Activated CD8-positive, alpha-beta memory T cell treated with anti-CD3 and anti-CD28 coated beads for 36 hours (primary cell): Measurements from ENCODE around the gene CCDC86. TPM values are rescaled to one million over a fixed set of nuclear protein-coding genes. Genes with fewer than 3 reads are reported as not detected.
"Not testable (repeated sequence)": the region's sequence is repeated elsewhere in the genome, so short reads cannot be mapped to it uniquely, and the experiment has no call there.

Experiments
- CTCF ChIA-PET: fragments of 350-600 bp; sonication (Branson Sonifier 250); formaldehyde crosslinking; loops from one replicate; lab custom pipeline; 2021; ENCODE audit warnings: antibody characterized with exemption; lab: Charles Lee
- POLR2A ChIA-PET: fragments of 350-600 bp; sonication (Branson Sonifier 250); formaldehyde crosslinking; loops from one replicate; lab custom pipeline; 2021; ENCODE audit warnings: antibody characterized with exemption; lab: Charles Lee
- total RNA-seq, 2 experiments: library from RNA; stranded (reverse); gene quantifications; one replicate each; pipeline ENCODE4 v1.2.3, GENCODE V29; 2021

The CCDC86 gene, protein sequence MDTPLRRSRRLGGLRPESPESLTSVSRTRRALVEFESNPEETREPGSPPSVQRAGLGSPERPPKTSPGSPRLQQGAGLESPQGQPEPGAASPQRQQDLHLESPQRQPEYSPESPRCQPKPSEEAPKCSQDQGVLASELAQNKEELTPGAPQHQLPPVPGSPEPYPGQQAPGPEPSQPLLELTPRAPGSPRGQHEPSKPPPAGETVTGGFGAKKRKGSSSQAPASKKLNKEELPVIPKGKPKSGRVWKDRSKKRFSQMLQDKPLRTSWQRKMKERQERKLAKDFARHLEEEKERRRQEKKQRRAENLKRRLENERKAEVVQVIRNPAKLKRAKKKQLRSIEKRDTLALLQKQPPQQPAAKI
- 100 to 1,000 TPM; 107 to 110 TPM for total RNA-seq

DNA sequence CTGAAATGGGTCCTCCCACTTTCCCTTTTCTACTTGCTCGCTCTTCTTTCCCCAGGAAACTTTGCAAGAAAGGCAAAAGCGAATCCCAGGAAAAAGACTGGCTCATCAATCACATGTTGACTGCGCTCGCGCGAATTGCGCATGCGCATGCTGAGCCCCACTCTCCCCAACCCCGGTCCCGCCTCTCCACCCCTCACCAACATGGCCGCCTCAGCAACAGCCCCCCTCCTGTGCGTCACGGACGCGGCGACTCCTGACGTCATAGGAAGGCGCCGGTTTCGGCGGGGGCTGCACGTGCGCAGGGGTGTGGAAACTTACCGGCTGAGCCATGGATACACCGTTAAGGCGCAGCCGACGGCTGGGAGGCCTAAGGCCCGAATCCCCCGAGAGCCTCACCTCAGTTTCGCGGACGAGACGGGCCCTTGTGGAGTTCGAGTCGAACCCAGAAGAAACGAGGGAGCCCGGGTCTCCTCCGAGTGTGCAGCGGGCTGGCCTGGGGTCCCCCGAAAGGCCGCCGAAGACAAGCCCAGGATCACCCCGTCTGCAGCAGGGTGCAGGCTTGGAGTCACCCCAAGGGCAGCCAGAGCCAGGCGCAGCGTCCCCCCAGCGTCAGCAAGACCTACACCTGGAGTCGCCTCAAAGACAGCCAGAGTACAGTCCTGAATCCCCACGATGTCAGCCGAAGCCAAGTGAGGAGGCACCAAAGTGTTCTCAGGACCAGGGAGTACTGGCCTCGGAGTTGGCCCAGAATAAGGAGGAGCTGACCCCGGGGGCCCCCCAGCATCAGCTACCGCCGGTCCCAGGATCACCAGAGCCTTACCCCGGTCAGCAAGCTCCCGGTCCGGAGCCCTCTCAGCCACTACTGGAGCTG lies at the start of gene CCDC86:
Gene CCDC86, plus strand, starts transcription at position 317 of the 871 bp plus-strand sequence. Its CDS starts 12 bp downstream, at position 329.
- POLR2A ChIA-PET: interaction anchor here (0.6 to 1.4 kb wide), 3 partner anchors 9 to 322 kb away, joined by 3 to 7 read pairs (median 3); no protein-coding TSS in a partner anchor
- CTCF ChIA-PET: interaction anchor here (0.8 to 1.4 kb wide), 2 partner anchors 11 to 62 kb away, joined by 3 to 9 read pairs; no protein-coding TSS in a partner anchor

DNA sequence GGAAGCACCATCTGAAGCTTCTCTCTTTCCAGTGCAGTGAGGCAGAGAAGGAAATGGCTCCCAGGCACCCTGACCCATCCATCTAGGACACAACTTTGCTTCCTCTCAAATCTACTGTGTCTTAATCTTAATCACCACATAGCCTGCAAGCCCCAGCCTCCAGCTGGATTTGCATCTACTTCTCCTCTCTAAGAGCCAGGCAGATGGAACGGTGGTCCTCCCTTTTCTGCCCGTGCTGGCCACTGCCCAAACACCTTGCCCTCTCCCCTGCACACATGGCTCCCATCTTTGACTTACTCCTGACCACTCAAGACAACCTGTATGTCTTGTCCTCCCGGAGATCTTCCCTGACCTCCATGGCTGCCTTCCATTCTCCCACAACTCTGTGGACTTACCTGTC lies 49.4 kb upstream of the CCDC86 start:
- ChIA-PET POLR2A (no interaction called here), CTCF (no interaction called here)

DNA sequence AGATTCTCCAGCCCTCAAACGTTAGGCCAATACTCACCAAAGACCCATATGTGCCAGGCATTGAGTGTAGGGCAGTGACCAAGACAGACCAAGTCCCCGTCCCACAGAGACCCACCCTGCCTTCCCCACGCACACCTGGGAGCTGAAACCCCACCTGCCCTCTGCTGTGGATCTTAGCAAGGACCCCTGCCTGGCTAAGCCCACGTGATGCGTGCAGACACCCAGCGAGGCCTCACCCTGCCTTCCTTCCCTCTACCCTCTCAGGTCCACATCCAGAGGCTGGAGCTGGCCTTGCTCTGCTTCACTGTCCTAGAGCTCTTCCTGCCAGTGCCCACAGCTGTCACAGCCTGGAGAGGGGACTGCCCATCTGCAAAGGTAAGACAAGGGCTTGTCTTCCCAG lies 46.6 kb upstream of the CCDC86 start:
- CTCF ChIA-PET: no interaction called here
- POLR2A ChIA-PET: no interaction called here

DNA sequence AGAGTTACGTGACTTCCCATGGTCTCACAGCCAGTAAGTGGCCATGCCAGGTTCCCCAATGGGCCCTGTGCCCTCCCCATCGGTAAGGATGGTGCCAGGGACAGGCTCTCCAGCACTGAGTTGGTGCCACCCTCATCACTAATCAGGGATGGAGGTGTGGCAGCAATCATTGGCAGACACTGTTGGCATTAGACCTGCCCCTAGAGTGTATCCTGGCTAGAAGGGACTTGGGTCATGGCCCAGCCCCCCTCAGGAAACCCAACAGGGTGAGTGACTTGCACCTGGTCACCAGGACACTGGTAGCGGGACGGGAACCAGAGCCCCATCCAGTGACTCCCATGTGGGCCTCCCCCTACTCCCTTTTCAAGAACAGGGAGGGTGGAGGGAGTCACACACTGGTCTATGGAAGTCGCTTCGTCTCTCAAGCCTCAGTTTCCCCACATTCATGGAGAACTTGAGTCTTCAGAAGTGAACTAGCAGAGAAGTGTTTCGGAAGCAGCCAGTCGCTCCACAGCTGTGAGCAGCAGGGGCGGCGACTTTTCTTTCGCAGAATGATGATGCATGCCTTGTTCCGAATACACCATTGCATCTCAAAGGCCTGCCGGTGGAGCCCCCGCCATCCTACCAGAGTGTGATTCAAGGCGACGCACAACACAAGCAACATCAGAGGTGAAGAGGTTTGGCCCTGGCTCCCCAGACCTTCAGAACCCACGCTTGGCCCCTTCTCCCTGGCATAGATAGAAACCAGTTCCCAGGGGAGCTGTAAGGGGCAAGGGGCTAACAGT lies 43.9 kb upstream of the CCDC86 start:
- CTCF ChIA-PET: no interaction called here

DNA sequence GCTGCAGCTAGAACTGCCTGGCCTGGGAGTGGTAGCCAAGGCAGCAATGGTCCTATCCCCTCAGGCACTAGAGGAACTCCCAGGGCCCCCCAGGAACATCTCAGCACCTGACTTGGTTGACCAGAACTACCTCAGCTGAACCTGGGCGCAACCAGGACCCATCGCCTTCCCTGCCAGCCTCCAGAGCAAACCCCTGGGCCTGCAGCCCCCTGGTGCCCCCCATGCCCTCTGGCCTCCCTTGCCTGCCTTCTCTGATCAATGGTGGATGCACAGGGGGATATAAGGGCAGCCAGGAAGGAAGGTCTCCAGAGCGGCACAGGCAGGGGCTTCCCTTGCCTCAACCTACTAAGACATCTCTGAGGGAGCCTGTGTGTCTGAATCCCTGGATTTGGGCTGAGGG lies 43.3 kb upstream of the CCDC86 start:
- ChIA-PET POLR2A (no interaction called here), CTCF (no interaction called here)

More for the DNA sequence above, 43.9 kb upstream of the CCDC86 start:
- POLR2A ChIA-PET: no interaction called here

DNA sequence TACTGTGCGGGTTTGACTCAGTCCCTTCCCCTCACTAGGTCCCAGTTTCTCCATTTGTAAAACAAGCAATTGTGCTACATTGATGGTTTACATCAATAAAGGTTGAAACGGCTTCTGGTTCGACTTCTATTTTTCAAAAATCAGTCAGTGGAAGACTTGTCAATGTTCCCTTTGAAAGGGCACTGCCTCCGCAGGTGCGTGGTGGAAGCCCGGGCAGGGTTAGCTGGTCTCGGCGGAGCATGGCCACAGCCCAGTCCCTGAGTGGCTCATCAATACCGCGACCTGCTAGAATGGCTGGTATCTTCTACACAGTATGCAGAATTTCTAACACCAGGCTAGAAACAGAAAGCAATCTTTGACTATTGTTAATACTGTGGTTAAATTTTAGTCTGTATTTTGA lies 40.7 kb upstream of the CCDC86 start:
- ChIA-PET POLR2A (no interaction called here), CTCF (no interaction called here)

DNA sequence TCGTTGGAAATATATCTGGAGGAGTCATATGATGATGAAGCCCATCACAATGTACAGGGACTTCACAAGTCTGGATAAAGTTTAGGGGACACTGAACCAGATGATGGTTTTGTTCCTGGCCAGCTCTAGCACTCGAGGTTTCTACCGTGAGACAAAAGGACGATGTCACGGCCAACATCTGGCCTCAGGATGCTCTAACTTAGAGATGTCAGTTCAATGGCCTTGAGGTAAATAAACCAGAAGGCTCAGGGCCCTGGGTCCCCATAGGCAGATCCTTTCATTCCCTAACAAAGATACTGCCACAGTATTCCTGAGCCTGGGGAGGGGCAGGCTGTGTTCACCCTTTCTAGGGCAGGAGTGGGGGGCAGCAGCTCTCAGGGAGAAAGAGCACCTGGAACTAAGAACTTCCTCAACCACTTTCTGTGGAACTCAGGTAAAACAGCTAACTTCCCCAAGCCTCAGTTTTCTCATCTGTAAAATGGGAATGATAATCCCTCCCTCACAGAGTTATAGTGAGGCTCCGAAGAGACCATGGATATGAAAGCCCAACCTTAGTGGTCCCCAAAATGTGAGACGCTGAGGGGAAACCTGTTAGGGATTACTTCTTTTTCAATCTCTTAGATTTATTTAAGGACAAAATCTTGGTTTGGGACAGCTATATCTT lies 38.5 kb upstream of the CCDC86 start:
- ChIA-PET CTCF (no interaction called here), POLR2A (no interaction called here)

DNA sequence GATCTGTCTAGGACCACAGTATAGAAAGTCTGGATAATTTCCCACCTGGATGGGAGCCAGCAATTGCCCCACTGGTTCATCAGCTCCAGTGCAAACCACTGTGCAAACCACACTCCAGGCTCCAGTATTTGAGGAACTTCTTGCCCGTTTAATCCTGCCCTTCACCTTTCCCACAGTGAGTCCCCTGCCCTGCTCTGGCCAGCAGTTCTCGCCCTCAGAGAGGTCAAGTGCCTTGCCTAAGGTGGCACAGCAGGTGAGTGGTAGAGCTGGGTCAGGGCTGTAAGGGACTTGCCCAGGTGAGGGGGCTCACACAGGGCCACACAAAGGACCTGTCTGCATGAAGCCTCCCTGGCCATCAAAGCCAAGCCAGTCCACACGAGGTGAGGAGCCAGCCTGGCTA lies 32.7 kb upstream of the CCDC86 start:
- POLR2A ChIA-PET: no interaction called here
- CTCF ChIA-PET: interaction anchor here (0.9 kb wide), 1 partner anchor 22 kb away, joined by 4 read pairs; no protein-coding TSS in a partner anchor

DNA sequence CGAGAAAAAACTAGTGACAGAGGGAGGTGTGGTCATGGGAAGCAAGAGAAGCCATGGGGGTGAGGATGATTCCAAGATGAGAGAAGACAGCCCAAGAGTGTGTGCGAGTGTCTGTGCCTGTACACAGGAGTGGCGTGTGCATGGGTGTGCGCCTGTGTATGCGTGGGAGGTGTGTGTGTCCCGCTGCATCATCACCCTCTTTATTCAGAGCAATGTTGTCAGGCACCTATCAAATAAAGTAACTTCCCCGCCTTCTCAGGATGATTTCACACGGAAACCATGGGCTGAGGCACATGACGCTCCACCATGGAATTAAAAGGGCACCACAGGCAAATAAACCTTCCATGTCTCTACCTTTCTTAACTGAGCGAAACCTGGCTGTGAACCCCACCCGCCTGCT lies 32.2 kb upstream of the CCDC86 start:
- ChIA-PET POLR2A (no interaction called here), CTCF (interaction anchor here (0.9 kb wide), 1 partner anchor 23 kb away, joined by 4 read pairs; no protein-coding TSS in a partner anchor)

DNA sequence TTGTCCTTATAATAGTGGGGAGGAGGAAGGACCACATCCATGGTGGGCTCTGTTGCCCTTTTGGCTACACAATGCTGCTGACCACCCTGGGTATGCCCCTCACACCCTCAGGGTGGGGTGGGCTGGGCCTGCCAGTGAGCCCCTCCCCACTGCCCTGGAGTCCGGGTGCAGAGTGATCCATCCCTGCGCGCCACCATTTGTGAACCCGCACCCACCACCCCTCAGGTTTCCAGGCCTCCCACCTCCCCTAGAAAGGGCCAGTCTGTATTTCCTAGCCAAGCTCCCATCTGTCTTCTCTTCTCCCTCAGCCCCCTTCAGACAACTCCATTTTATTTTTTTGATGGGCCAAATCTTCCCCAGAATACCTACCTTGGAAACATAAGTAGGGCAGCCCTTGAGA lies 31.8 kb upstream of the CCDC86 start:
- ChIA-PET POLR2A (no interaction called here), CTCF (no interaction called here)

DNA sequence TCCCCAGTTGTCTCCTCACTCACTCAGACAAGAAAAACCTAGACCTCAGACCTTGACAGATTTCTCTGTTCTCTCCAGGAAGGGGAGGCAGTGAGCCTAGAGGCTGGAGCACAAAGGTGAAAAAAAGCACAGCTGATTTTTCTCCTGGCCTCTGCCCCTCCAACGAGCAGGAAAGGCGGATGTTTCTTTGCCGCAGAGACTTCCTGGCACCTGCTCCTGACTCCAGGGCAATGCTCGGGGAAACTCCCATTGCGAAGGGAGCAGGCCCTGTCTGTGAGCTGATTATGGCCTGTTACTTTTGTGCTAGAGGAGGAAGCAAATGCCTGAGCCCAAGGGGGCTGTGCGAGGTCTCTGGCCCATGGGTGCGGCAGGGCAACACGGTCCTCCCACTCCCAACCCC lies 31.3 kb upstream of the CCDC86 start:
- ChIA-PET POLR2A (no interaction called here), CTCF (no interaction called here)

DNA sequence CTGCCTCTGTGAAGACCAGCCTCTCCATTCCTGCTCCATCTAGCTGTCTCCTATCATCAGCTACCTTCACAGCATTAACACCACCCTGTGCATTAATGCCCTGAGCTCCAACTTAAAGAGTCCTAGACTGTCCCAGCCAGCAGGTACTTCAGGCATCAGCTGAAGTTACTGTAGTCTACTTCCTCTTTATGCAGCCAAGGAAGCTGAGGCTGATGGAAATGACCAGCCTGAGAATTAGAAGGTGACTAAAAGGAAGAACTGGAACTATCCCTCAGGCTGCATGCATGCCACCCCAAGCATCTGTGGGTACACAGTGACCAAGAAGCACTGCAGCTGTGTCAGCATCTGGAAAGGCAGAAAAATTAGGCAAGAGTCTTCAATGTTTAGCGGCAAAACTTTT lies 28.6 kb upstream of the CCDC86 start:
- POLR2A ChIA-PET: no interaction called here
- CTCF ChIA-PET: no interaction called here

DNA sequence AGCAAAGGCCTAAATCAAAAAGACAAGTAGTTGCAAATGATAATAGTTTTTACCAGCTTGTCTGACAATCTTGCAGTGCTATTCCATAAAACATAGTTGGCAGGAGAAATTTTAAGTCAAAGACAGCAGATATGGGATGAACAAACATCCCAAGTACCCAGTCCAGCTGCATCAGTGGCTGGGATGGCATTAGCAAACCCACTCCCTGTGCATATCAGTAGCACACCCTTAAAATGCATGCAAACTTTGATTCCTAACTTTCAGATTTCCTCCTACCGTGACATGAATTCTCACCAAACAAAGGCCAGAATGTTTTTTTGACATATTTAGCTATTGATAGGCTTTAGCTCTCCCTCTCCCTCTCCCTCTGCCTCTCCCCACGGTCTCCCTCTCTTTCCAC lies 27.8 kb upstream of the CCDC86 start:
- CTCF ChIA-PET: no interaction called here
- POLR2A ChIA-PET: no interaction called here

DNA sequence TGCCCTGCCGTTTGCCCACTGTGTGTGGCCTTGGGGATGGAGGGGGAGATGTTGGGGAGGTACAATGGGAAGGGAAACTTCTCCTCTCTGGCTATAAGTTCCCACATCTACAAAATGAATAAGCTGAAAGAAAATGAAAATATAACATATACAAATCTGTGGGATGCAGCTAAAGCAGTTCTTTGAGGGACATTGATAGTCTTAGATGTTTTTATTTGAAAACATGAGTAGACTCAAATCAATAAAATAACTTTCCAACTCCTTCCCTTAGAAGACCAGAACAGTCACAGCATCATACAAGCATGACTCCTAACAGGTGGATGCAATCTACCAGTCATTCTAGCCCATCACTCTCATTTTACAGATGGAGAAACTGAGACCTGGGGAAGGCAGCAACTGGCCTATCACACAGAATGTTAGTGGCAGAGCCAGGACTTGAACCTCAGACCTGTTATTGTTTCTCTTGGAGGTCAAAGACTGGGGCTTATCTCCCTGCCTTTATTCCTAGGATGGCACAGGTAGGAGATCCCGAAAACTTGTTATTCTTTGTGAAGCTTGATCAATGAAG lies 25.2 kb upstream of the CCDC86 start:
- POLR2A ChIA-PET: no interaction called here
- CTCF ChIA-PET: no interaction called here

DNA sequence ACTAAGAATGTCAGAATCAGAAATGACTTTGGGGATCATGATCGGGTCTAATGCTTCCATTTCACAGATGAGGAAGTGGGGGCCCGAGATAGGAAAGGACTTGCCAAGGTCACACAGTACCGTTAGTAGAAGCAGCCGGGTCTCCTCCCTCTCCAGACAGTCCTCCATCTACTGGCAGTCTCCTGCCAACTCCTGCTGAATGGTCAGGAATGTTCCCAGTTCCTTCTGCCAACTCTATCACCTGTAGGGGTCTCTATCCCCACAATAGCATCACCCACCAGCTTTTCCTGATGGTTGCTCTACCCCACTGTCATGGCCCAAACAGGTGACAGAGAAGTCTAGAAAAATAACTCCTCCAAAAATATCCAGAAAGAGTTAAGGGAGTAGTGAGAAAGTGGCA lies 23.9 kb upstream of the CCDC86 start:
- ChIA-PET POLR2A (no interaction called here), CTCF (no interaction called here)

DNA sequence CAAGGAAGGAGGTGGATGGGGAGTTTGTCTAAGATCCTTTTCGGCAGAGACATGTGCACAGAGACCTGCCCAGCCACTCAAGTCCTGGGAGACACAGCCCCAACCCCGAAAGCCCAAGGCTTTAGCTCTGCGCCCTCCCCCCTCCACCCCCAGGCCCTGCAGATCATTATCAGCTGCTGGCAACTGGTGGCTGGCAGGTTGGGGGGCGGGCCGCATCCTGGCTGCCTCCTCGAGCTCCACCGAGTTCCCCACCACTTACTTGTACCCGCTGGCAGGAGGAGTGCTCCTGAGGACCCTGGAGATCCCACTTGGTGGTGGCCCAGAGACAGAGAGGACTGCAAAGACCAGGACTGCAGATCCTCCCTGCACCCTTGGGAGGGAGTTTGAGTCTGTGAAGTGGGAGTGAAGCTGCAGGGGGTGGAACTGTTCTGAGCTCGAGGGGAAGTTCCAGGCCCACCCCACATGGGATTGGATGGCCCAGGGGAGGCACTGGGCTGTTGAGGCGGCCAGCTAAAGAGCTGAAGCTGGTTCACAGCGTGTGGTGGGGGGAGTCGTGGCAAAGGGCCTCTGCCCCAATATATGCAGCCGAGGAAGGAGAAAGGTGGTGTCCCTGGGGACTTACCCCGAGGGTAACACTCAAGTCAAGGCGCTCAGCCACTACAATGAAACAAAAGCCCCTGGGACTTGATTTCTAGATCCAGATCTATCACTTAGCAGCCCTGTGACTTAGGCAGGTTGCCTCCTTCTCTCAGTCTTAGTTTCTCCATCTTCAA lies 19.9 kb upstream of the CCDC86 start:
- CTCF ChIA-PET: interaction anchor here (1.2 kb wide), 1 partner anchor 9 kb away, joined by 4 read pairs; no protein-coding TSS in a partner anchor
- POLR2A ChIA-PET: no interaction called here

DNA sequence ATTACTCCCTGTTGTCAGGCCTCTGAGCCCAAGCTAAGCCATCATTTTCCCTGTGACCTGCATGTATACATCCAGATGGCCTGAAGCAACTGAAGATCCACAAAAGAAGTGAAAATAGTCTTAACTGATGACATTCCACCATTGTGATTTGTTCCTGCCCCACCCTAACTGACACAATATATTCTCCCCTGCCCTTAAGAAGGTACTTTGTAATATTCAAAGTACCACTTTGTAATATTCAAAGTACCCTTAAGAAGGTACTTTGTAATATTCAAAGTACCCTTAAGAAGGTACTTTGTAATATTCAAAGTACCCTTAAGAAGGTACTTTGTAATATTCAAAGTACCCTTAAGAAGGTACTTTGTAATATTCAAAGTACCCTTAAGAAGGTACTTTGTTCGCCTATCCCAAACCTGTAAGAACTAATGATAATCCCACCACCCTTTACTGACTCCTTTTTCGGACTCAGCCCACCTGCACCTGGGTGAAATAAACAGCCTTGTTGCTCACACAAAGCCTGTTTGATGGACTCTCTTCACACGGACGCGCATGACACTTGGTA lies 18.1 kb upstream of the CCDC86 start:
- POLR2A ChIA-PET, CTCF ChIA-PET: not testable (repeated sequence)

DNA sequence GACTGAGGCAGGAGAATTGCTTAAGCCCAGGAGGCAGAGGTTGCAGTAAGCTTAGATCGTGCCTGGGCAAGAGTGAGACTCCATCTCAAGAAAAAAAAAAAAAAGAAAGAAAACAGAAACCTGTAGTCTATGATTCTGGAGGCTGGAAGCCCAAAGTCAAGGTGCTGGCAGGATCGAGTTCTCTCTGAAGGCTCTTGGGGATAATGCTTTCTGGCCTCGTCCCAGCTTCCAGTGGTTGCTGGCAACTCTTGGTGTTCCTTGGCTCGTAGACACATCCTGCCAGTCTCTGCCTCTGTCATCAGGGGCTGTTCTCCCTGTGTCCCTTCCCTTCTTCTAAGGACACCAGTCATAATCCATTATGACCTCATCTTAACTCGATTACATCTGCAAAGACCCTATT lies 16.8 kb upstream of the CCDC86 start:
- ChIA-PET CTCF (no interaction called here), POLR2A (no interaction called here)
